Gastroesophageal sphincter (tissue), 3 donors: ENCODE measurements around the gene TBATA.

Source experiments
- POLR2AphosphoS5 ChIP-seq: sonication (generic); formaldehyde crosslinking; IDR thresholded peaks from one replicate; pipeline ENCODE4 v1.6.1; 2017; ENCODE audit warnings: antibody characterized with exemption
- TF ChIP-seq, protein P1 (sequence below), 4 experiments: fragments of 200-600 bp in 2 of 4; fragments of 450-650 bp in 2 of 4; sonication (generic) in 1 of 4; IDR thresholded peaks; one replicate each; pipeline ENCODE4 v1.5.1; 2017 to 2019; ENCODE audit warnings: antibody characterized with exemption in 4 of 4, mild to moderate bottlenecking in 2 of 4, moderate library complexity in 2 of 4

DNA sequence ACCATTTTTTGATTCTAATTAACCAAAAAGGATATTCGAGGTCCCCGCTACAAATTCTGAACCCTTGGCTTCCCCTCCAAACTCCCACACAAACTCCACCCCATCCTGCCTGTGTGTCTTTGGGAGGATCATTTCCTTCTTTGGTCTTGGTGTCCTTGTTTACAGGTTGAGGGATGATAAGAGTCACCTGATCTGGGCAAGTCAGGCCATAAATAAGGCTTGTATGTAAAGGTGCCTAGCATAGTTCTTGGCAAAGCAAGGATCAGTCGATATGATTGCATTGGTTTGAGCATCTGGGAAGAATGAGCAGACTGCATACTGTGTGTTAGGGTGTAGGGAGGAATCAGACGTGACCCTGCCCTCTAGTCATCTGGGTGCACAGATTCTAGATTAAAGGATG, 28.9 kb upstream of the TBATA start:
- TF ChIP-seq, protein P1, sequence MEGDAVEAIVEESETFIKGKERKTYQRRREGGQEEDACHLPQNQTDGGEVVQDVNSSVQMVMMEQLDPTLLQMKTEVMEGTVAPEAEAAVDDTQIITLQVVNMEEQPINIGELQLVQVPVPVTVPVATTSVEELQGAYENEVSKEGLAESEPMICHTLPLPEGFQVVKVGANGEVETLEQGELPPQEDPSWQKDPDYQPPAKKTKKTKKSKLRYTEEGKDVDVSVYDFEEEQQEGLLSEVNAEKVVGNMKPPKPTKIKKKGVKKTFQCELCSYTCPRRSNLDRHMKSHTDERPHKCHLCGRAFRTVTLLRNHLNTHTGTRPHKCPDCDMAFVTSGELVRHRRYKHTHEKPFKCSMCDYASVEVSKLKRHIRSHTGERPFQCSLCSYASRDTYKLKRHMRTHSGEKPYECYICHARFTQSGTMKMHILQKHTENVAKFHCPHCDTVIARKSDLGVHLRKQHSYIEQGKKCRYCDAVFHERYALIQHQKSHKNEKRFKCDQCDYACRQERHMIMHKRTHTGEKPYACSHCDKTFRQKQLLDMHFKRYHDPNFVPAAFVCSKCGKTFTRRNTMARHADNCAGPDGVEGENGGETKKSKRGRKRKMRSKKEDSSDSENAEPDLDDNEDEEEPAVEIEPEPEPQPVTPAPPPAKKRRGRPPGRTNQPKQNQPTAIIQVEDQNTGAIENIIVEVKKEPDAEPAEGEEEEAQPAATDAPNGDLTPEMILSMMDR (IDR thresholded peaks at IDR 0.05), result no peak
- TF ChIP-seq POLR2AphosphoS5, result no peak
